H1 (cell line): ENCODE measurements around the gene CUL2. TPM values are rescaled to one million over a fixed set of nuclear protein-coding genes. Genes with fewer than 3 reads are reported as not detected.

Experiments used
- CEBPB ChIP-seq: IDR thresholded peaks from 2 replicates; pipeline ENCODE4 v1.6.1; 2012; ENCODE audit warnings: low read depth, low read length
- TAF1 ChIP-seq: IDR thresholded peaks from 2 replicates; pipeline ENCODE4 v1.6.1; 2011; ENCODE audit warnings: mild to moderate bottlenecking, low read depth, low read length
- TBP ChIP-seq: IDR thresholded peaks from 2 replicates; pipeline ENCODE4 v1.6.1; 2011; ENCODE audit warnings: low read depth, low read length, improper control_type of control experiment
- TEAD4 ChIP-seq: IDR thresholded peaks from 2 replicates; pipeline ENCODE4 v1.6.1; 2012; ENCODE audit warnings: low read depth, low read length, inconsistent platforms, mixed read lengths
- polyA plus RNA-seq, 7 experiments: library from polyadenylated mRNA; depleted of rRNA in 3 of 7; stranded (reverse) in 5 of 7; unstranded in 2 of 7; fragments of >200 nt in 5 of 7; fragments of 200-250 nt in 2 of 7; gene quantifications; 1 replicate in 5 of 7; 2 replicates in 1 of 7; 4 replicates in 1 of 7; pipeline versions ENCODE4 v1.2.1 to v1.2.3, GENCODE V29; 2011 to 2013; ENCODE audit warnings: missing spikeins in 2 of 7, mixed read lengths in 2 of 7
- total RNA-seq: library from RNA; stranded (reverse); fragmentation: NEBNext Ultra II Directional; extraction: Animal tissue kit (Norgen Biotek cat#: 25700); gene quantifications from 2 replicates; pipeline ENCODE4 v1.2.1, GENCODE V29; 2021

Gene CUL2
- total and polyA plus RNA-seq, 2 of the 8 experiments (the other 6 are each of a cell fraction or from before 2014, with no cell fraction given), result 10.2 to 43.1 TPM

GRCh38 chr10:35070521-35070920, 19.6 kb downstream of the CUL2 start (continued):
- TF ChIP-seq CEBPB (no peak), TAF1 (no peak), TBP (no peak), TEAD4 (no peak)
